HTERT RPE-1 (cell line): Measurements from ENCODE around the gene ZG16.
"Not testable (repeated sequence)": the region's sequence is repeated elsewhere in the genome, so short reads cannot be mapped to it uniquely, and the experiment has no call there.

Experiments
- in situ Hi-C: fragments of 300-500 bp; cut with MboI; formaldehyde crosslinking; loops from 4 replicates; pipeline ENCODE4 v1.14.3; 2020; ENCODE audit warnings: low sequenced_read_pairs

The ZG16 gene

GRCh38 chr16:29783094-29783953 is 5.3 kb downstream of the ZG16 start:
- in situ Hi-C loops: not testable (repeated sequence)

- in situ Hi-C loops: no loop called here
These were observed 6.1 kb downstream of the ZG16 start for GRCh38 chr16:29784157-29784556.

GRCh38 chr16:29784901-29785500 is 6.9 kb downstream of the ZG16 start:
- in situ Hi-C loops: no loop called here

GRCh38 chr16:29787155-29787554 is 9.1 kb downstream of the ZG16 start:
- in situ Hi-C loops: not testable (repeated sequence)

- in situ Hi-C loops: no loop called here
These were observed 11.7 kb downstream of the ZG16 start for GRCh38 chr16:29789775-29790182.

- in situ Hi-C loops: no loop called here
These were observed 12.3 kb downstream of the ZG16 start, which contains the start of gene KIF22 for GRCh38 chr16:29790183-29790948. KIF22 (plus strand) TSS chr16:29790751; CDS start chr16:29790760, 9 bp downstream.

- in situ Hi-C loops: no loop called here
These were observed 13.1 kb downstream of the ZG16 start for GRCh38 chr16:29790949-29791844.

- in situ Hi-C loops: no loop called here
These were observed 14.1 kb downstream of the ZG16 start for GRCh38 chr16:29791845-29792807.

- in situ Hi-C loops: not testable (repeated sequence)
These were observed 15.1 kb downstream of the ZG16 start for GRCh38 chr16:29793153-29793552.

GRCh38 chr16:29794231-29794710 is 16.2 kb downstream of the ZG16 start:
- in situ Hi-C loops: no loop called here

GRCh38 chr16:29802416-29802935 is 24.4 kb downstream of the ZG16 start:
- in situ Hi-C loops: no loop called here

GRCh38 chr16:29804020-29804419 is 26.0 kb downstream of the ZG16 start:
- in situ Hi-C loops: no loop called here

- in situ Hi-C loops: no loop called here
These were observed 26.6 kb downstream of the ZG16 start for GRCh38 chr16:29804455-29805231.

GRCh38 chr16:29805232-29806098 is 27.4 kb downstream of the ZG16 start:
- in situ Hi-C loops: no loop called here

GRCh38 chr16:29806099-29806579 is 28.1 kb downstream of the ZG16 start, which contains the start of gene MAZ:
MAZ (plus strand) TSS chr16:29806529; CDS start chr16:29806702, 173 bp downstream.
- in situ Hi-C loops: no loop called here

GRCh38 chr16:29806641-29807425 is 28.8 kb downstream of the ZG16 start:
- in situ Hi-C loops: no loop called here
